Measurements from ENCODE around the gene RAB40B.
"Not testable (repeated sequence)": the region's sequence is repeated elsewhere in the genome, so short reads cannot be mapped to it uniquely, and the experiment has no call there.

RAB40B gene

DNA sequence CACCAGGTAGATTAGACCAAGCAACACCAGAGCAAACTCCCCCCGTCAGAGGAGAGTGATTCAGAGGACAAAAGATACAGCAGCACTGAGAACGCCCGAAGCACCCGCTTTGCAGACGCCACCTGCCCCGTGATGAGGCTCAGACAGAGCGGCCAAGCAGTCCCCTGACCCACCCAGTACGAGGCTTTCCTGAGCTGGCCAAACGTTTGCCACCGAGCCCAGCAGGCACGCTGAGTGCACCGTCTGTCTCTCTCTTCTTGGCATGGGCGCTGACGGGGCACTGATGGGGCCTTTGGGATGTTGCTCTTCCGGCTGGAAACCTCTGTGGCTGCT, 30.9 kb downstream of the RAB40B start:
- no peak for DNase-seq

DNA sequence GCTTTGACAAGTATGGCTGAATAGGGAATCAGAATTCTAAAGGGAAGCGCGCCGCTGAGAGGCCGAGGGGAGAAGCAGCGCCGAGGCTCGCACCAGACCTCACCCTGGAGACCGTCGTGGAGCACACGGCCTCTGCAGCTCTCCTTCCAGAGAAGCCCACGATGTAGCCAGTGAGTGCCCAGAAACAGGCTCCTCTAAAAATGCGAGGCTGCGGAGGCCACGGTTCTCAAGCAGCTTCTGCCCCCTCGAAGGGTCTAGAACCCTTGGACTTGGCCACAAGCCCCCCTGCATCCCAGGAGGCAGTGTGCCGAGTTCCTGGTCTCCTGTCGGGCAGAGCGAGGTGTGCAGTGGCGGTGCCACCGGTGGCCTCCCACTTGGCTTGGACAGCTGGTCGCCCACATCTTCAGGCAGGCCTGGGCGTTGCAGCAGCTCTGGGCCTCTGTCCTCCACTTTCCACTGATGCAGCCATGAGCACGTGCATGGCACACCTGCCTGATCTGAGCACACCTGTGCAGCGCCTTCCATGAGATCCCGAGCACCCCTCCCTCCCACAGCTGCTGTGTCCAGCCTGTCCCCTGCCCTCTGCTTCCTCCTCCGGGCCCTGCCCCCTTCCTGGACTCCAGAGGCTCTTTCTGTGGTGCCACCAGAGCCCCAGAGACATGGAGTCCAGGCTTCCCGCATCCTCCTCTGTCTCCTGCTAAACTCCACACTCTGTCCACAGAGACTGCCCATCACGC, 31.4 kb downstream of the RAB40B start:
- DNase-seq, result no peak

DNA sequence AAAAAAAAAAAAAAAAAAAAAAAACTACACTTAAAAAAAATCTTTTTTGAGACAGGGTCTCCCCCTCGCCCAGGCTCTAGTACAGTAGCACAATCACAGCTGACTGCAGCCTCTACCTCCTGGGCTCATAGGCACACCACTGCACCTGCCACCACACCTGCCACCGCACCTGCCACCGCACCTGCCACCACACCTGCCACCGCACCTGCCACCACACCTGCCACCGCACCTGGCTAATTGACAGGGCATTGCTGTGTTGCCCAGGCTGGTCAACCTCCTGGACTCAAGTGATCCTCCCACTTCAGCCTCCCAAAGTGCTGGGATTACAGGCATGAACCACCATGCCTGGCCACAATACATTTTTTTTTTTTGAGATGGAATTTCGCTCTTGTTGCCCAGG, 32.6 kb downstream of the RAB40B start:
- no peak for DNase-seq

DNA sequence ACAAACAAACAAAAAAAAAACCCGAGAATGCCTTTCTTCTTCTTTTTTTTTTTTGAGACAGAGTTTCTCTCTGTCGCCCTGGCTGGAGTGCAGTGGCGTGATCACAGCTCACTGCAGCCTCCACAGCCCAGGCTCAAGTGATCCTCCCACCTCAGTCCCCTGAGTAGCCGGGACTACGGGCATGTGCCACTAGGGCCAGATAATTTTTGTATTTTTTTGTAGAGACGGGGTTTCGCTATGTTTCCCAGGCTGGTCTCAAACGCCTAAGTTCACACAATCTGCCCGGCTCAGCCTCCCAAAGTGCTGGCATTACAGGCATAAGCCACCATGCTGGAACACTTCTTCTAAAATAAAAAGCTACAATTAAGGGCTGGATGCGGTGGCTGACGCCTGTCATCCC, 33.3 kb downstream of the RAB40B start:
- no peak for DNase-seq

DNA sequence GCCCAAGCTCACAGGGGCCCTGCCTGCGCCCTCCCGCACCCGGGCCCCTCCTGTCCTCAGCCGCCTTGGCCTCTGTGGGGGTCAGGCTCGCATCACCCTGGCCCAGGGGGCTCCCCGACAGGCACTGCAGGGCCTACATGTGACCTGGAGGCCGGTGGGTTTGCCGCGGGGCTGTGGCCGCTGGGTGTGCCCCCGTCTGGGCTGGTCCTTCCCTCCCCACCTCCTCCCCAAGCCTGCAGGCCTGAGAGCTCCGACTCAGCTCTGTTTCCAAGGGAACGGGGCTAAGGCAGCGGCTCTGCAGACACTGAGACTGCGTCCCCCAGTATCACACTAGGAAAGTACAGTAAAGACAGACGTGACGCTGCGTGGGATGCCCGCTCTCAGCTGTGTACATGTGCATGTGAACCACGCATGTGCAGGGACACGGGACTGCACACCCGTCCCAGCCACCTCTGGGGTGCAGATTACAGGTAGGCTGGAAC, 33.8 kb downstream of the RAB40B start:
- DNase-seq, result no peak

DNA sequence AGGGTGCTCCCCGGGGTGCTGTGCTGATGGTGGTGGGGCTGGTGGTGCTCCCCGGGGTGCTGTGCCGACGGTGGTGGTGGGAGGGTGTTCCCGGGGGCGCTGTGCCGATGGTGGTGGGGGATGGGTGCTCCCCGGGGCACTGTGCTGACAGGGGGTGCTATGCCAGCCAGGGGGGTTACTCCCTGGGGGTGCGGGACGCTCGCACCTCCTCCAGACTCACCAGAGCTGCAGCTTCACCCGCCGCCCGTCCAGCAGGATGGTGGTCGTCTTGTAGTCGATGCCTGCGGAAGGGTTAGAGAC, 34.3 kb downstream of the RAB40B start:
- DNase-seq, result no peak

DNA sequence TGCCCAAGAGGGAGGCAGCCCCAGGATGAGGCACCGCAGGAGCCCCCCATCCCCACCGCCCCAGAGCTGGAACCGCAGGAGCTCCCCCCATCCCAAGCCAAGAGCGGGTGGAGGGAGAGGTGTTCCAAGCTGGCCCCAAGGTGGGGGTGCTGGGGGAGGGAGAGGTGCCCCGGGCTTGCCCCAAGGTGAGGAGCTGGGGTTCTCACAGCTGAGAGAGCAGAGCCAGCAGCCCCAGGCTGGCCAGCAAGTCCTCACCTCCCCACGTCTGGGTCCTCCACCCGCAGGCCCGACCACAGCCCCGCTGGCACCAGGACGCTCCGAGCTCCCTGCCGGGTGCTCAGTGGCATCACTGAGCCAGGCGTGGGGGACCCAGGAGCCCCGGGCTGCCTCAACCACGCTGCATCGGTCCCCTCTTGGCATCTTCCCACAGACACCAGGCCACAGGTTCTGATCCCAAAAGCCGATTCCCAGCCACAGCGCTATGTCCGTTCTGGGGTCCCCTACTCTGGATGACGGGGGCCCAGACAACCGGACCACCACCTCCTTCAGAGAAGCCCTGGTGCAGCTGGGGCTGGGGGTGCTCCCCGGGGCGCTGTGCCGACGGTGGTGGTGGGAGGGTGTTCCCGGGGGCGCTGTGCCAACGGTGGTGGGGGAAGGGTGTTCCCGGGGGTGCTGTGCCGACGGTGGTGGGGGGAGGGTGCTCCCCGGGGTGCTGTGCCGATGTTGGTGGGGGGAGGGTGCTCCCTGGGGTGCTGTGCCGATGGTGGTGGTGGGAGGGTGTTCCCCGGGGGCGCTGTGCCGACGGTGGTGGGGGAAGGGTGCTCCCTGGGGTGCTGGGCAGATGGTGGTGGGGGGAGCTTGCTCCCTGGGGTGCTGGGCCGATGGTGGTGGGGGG, 34.9 kb downstream of the RAB40B start:
- no peak for DNase-seq

DNA sequence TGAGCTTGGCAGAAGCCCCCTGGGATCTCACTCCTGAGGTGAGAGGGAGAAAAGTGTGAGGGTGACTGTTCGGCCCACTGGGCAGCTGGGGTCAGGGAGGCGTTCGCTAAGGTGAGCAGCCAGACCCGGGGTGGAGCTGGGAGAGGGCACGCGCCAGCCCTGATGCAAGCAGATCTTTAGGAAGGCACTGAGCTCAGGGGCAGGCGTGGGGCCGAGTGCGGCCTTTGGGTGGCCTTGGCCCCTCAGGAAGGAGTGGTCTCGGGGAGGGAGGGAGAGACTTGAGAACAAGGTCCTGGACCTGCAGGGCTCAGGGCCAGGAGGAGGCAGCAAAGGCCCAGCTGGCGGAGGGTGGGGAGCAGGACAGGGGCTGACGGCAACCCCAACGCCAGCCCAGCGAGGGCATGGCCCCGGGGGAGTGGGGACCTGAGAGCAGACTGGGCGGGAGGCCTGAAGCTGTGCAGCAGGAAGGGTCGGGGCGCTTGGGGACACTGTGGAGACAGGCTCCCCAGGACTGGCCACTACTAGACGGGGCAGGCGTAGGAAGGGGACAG, 35.7 kb downstream of the RAB40B start:
- no peak for DNase-seq

DNA sequence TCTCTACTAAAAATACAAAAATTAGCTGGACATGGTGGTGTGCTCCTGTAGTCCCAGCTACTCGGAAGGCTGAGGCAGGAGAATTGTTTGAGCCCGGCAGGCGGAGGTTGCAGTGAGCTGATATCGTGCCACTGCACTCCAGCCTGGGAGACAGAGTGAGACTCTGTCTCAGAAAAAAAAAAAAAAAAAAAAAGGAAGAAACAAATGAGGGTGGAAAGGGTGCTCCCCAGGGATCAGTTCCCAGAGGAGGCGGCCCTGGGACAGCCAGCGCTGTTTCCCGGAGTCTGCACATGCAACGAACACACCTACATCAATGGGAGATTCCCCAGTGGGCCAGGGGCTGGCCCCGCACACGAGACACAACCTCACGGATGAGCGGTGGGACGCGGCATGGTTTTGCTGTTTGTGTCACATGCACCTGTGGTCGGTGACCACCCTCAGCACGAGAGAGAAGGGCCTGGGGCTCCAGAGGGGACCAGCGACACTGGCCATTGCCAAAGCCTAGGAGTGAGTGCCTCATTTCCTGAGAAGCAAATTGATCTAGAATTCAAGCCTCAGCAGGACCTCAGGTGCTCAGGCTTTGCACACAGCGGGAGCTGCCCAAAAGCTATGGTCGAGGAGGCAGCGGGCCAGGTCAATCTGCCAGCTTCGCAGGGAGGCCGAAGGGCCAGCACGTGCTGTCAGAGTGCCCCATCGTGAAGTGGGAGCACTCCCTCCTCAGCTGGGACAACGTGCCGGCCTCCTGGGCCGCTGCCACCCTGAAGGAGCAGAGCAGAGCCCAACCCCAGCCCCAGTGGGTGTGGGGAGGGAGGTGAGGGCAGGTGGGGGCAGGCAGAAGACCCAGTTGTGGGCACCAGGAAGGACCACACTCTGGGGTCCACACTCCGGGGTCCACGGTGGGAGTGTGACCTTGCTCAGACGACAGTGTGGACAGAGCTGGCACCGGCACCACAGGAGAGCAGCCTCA, 36.5 kb downstream of the RAB40B start:
- no peak for DNase-seq

DNA sequence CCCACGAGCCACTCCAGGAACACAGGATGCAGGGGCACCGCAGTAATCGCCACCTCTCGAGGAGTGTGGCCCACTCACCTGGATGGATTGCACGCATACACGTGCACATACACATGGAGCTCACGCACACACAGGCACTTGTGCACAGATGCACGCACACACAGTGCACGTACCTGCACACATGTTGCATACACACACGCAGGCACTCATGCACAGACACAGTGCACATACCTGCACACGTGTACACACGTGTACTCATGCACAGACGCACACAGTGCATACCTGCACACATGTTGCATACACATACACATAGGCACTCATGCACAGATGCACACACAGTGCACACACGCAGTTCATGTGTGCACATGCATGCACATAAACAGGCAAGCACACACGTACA, 38.6 kb downstream of the RAB40B start:
- no peak for DNase-seq

DNA sequence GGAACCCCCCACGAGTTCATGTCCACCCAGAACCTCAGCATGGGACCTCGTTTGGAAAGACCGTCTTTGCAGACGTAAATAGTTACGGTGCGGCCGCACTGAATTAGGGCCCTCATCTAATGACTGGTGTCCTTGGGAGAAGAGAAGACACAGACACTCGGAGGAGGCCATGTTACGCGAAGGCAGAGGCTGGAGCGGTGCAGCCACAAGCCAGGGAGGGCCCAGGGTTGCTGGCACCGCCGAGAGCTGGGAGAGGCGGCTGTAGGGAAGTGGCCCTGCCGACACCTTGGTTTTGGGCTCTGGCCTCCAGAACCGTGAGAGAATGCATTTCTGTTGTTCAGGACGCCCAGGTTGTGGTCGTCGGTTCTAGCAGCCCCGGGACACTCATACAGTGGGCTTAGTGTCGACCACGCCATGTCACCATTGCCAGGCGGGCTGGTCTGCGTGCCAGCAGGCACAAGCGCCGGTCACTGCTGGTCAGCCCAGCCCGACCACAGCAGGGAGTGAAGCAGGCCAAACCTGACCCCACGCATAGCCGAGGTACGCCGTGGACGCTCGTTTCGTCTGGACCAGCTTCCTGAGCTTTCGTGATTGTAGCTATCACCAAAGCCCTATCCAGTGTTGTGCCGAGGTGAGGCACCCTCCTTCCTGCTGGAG, 39.6 kb downstream of the RAB40B start:
- no peak for DNase-seq

DNA sequence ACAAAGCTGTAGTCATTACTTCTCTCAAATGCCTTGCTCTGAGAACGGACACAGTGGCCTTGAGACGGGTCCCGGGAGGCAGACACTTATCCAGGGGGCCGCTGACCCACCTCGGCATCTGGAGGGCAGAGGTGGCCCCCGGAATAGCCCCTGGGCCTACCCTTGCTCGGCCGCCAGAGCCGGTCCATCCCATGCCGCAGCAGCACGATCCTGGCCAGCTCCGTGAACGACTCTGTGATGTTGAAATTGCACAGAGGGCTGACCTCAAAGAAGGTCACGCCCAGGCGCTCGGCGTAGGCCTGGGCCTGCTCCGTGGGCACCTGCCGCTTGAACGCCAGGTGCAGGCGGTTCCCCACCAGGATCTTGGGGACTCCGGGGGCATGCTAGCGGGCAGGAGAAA, 40.2 kb downstream of the RAB40B start:
- DNase-seq, result no peak

DNA sequence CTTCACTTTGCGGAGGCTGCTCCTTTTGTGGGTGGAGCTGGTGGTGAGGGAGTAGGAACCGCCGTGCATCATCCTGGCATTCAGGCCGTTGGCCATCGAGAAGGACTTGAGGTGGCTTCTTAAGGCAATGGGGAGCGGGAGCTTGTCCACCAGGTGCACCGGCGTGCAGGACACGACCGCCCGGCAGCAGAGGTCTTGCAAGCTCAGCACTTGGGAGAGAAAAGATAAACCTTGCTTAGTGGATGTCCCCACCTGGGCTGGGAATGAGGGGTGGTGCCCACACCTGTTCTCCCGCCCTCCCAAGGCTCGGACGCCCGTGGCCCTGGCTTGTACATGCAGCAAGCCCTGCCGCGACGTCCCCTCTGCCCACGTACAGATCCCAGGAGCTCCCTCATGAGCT, 40.6 kb downstream of the RAB40B start:
- DNase-seq, result no peak

DNA sequence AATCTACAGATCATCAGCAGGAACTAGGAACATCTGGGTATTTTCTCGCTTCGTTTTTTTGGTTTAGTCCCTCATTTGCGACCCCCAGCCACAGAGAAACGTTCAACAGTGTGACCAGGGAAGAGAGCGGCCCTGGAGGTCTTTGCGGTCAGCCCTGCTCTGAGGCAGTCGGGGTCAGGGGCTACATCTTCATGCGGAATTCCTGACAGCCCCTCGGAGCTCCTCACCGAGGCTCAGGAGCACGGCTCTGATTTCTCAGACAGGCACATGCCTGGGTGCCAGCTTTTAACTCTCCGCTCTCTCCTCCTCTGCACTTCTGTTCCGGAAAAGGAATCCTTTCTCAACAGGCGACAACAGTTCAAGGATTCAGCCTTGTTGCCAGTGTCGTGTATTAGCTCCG, 42.2 kb downstream of the RAB40B start:
- no peak for DNase-seq

DNA sequence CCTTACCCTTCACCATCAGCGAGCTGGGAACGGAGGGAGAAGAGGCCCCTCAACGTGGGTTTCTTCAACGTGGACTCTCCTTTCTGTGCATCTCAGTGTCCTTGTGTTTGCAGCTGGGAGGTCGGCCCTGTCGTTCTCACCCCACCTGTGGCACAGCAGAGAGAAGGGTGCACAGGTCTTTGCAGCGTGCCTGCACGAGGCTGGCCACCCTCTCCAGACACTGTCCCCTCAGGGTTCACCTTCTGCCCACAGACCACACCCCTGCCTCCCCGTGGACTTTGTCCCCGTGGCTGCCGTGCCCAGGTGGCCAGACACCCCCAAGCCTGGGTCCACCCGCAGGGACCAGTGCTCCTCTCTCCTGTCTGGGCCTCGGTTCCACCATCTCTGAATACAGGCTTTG, 43.0 kb downstream of the RAB40B start:
- no peak for DNase-seq

DNA sequence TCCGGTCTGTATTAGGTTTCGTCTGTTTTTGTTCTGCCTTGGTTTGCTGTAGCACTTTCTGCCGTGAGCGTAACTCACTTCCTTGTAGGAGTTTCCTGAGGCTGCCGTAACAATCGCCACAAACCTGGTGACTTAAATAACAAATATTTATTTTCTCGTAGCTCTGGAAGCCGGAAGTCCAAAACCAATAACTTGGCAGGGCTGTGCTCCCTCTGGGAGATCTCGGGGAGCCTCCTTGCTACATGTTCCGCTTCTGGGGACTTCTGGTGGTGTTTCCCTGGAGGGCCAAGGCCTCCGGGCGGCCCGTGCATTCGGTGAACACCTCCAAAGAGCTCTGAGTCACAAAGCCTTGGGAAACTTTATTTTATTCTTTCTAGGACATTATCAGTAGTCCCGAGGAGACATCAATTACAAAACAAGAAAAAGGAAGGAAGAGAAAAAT, 43.4 kb downstream of the RAB40B start:
- peak; percentile 63 to 76 (median 68) for DNase-seq

DNA sequence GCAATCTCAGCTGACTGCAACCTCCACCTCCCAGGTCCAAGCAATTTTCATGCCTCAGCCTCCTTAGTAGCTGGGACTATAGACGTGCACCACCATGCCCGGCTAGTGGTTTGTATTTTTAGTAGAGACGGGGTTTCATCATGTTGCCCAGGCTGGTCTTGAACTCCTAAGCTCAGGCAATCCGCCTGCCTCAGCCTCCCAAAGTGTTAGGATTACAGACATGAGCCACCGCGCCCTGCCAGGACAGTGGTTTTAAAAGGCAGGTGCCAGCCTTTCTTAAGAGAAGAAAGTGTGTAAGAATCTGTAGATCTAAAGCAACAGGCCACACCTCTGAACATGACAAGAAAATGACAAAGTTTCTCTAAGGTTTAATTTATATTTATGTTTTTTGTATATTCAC, 43.9 kb downstream of the RAB40B start:
- not testable (repeated sequence) for DNase-seq

DNA sequence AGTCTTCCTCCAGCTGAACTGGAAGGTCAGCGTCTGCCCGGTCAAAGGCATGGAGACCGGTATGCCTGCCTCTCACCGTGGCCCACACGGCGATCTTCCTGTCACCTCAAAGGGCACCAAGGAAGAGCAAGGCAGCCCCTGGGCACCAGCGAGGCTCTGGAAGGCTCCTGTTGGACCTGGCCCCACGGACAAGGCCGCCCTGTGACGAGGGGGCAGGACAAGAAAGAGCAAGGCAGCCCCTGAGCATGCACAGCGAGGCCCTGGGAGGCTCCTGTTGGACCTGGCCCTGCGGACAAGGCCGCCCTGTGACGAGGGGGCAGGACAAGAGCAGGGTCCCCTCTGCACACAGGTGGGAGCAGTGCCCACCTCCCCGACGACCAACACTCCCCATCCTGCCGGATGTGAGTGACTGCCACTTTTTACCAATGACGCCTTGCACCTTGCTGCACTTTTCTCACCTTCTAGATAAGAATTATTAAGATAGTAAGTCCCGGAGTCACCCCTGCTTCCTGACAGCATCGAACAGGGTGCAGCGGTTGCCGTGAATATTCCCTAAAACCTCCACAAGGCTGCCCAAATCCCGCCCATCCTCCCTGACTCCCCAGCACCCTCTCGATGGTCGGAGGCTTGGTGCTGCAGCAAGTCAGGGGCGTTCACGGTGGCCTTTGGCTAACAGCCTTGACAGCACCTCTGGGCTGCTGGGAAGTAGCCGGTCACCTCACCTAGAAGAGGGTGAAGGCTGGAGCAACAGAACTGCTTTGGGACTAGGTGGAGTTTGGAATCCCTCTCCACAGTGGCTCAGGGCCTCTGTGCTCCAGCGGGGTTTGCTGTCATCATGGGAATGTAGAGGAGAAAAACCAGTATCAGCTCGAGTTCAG, 44.6 kb downstream of the RAB40B start:
- no peak for DNase-seq

DNA sequence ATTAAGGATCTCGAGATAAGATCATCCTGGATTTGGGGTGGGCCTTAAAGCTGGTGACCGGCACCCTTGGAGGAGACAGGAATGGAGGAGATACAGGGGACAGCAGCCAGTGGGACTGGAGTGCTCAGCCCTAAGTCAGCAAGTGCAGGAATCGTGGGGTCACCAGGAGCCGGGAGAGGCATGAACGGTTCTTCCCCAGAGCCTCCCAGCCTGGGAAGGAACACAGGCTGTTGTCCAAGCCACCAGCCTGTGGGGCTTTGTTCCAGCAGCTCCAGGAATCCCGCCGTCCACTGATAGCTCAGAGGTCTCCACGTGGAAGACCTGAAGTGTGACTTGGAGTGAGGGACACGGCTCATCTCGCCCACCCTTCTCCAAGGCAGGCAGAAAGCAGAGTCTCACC, 47.8 kb downstream of the RAB40B start:
- DNase-seq, result no peak

DNA sequence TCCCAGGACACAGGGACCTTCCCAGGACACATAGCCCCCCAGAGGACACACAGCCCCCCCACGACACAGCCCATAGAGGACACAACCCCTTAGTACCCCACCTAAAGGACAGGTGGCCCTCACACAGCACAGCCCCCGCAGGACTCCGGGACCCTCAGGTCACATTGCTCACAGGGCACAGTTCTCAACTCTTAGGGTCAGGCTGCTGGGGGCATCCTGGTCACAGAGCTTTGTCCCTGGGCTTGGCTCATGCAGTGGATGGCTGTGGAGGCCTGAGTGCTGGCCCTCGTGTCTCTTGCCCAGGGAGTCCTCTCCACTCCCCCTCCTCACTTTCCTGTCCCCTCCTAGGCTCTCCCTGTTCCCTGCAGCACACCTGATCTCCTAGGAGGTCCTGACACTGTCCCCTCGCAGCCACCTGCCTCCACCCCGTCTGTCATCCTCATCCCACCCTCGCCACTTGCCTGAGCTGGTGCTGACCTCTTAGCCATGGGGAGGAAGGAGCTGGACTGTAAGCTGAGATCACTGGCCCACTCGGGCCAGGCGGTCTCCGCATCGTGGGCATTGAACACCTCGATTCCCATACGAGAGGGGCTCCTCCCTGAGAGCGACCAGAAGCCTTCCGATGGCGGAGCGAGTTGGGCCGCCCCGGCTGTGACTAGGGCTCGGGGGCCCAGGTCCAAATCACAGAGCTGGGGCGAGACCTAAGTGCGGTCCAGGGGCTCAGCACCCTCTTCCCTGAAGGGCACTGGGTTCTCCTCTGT, 48.8 kb downstream of the RAB40B start:
- DNase-seq, result no peak
